Activated T-cell treated with anti-CD3 and anti-CD28 coated beads, Interleukin-2, amount 50 U/mL, for 4 hours (primary cell): ENCODE measurements around the gene EHBP1L1. TPM values are rescaled to one million over a fixed set of nuclear protein-coding genes. Genes with fewer than 3 reads are reported as not detected.

Experiments used
- ATAC-seq, 2 donors: fragments of 200-7000 bp; cut with Tn5 transposase; one replicate each; pipeline ENCODE4 v1.10.0; 2021
- DNase-seq: peaks from one replicate; pipeline ENCODE4 v3.0.0-alpha.2; 2020
- H3K27me3 Mint-ChIP-seq: one replicate; pipeline ENCODE4 v1.8.0; 2021; ENCODE audit warnings: low read depth, mixed read lengths
- H3K36me3 Mint-ChIP-seq: one replicate; pipeline ENCODE4 v1.8.0; 2022; ENCODE audit warnings: mixed read lengths; ENCODE audit not compliant: insufficient read depth
- H3K4me1 Mint-ChIP-seq: one replicate; pipeline ENCODE4 v1.8.0; 2021; ENCODE audit warnings: low read depth, mixed read lengths
- H3K4me3 Mint-ChIP-seq: one replicate; pipeline ENCODE4 v1.8.0; 2021; ENCODE audit warnings: mild to moderate bottlenecking, moderate library complexity, mixed read lengths
- H3K9me3 Mint-ChIP-seq: one replicate; pipeline ENCODE4 v1.8.0; 2021; ENCODE audit warnings: mixed read lengths
- total RNA-seq, 3 donors: library from RNA; stranded (reverse); gene quantifications; one replicate each; pipeline ENCODE4 v1.2.1, GENCODE V29; 2021

Gene EHBP1L1
- total RNA-seq, 3 donors from 2014 or later = 59.8 to 84.9 (median 80.1) TPM

DNA sequence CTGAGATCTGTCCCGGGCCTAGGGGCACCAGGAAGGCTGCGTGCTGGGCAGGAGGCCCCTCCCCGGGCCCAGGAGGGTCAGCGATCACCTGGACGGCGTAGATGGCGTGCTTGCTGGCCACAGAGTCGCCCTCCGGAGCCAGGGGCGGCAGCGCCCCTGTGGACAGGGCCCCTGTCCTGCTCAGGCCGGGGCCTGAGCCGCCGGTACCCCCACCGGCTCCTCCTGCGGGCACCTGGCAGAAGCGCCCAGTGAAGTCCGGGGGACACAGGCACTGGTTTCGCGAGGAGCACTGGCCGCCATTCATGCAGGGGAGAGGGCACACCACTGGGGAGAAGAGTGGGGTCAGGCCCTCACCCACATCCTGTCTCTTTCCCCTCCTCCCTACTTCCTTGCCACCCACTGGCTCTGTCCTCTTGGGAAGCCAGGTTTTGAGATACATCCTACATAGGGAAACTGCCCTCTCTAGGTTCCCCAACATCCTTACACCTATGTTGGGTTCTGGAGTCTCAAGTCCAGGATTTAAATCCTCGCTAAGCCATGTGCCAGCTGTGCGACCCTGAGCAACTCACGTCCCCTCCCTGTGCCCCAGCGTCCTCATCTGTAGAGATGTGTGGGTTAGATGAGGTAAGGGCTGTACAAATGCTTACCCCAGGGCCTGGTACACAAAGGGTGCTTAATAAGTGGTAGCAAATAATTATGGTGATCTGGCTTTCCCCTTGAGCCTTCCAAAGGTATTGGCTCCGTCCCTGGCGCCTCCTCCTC, 21.6 kb upstream of the EHBP1L1 start:
- DNase-seq = no peak
- Mint-ChIP-seq H3K4me1 (peaks cover 61% of the 10 kb centered on the region), H3K36me3 (peaks cover 3% of the 10 kb centered on the region), H3K4me3 (peak overlapping the region; percentile 57), H3K9me3 (no peaks in the 10 kb centered on the region), H3K27me3 (no peaks in the 10 kb centered on the region)
- ATAC-seq = no peak

DNA sequence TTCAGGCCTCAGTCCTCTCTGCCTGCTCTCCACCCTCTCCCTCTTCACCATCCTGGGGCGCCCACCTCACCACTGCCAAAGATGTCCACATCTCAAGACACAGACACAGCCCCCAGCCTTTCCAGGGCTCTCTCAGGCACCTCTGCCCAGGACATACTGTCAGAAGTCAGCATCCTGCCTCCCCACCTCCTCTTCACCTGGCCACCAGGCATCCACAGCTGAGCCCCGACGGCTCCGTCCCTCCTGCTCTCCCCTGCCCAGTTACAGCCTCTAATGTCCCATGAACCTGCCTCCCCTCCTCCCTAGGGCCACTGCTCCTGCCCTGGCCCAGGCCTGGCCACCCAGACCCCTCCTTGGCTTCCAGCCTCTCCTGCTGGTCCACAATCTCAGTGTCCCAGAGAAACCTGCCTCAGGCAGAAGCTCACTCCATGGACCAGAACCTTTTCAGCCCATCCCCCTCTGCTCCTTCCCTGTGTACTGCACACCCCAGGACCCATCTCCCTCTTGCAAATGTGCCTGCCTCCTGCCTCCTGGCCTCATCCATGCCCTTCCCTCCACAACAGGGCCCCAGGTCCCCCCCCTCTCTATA, 20.9 kb upstream of the EHBP1L1 start:
- Mint-ChIP-seq H3K4me3 (peak overlapping the region; percentile 57), H3K36me3 (peaks cover 3% of the 10 kb centered on the region), H3K27me3 (no peaks in the 10 kb centered on the region), H3K4me1 (peaks cover 65% of the 10 kb centered on the region), H3K9me3 (no peaks in the 10 kb centered on the region)
- no peak for ATAC-seq
- no peak for DNase-seq

DNA sequence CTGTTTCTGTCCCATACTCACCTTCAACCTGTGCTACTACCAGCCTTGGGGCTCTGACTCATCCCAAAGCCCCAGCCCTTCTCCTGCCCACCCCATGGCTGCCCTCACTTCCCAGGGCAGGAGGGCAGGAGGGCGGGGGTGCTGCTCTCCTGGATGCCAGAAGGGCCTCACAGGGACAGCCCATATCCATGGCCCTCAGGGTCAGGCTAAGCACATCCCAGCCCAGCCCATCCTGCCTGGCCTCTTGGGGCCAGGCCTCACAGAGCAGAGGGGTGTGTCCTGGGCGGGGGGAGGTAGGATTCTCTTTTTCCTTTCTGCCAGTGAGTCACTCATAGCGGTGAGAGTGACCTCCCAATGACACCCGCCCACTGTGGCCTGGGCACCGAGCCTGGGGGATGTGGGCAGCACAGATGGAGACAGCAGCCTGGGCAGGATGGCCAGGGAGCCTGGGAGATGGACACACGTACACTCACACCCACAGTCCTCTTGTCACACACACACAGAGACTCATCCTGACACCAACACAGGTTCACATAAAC, 20.1 kb upstream of the EHBP1L1 start:
- DNase-seq = no peak
- Mint-ChIP-seq H3K27me3 (no peaks in the 10 kb centered on the region), H3K9me3 (no peaks in the 10 kb centered on the region), H3K4me1 (peaks cover 73% of the 10 kb centered on the region), H3K36me3 (peaks cover 2% of the 10 kb centered on the region), H3K4me3 (peak overlapping the region; percentile 81)
- no peak for ATAC-seq

DNA sequence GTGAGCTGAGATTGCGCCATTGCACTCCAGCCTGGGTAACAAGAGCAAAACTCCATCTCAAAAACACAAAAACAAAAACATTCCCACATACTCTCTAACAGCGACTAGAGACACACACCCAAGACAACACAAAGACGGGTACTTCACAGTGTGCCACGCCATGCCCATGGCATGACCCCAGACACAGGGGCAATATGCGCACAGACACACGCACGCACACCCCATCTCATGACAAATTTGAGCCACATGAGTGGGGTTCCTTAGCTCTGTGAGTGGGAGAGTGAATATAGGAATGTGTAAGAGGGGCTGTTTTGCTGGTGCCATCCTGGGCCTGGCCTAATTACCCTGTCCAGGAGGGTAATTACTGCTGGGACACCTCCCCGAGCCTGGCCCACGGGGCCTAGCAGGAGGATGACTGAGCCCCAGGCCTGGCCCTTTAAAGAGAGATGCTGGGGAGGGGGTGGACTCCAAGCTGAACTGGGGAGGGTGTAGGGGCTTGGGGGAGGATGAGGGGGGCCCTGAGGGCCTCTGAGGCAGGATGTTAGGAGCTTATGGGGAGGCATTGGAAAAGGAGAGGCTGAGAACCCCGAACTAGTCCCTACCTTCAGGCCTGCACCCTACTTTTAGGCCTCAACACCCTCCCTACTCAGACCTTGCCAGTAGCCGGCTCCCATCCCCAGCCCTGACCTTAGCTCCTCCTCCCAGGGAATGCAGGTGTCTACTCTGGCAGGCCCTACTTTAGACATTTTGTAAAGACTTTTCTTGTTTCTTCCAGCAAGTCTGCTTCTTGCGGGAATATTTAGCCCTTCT, 19.2 kb upstream of the EHBP1L1 start:
- DNase-seq = no peak
- Mint-ChIP-seq H3K4me1 (peaks cover 66% of the 10 kb centered on the region), H3K27me3 (no peaks in the 10 kb centered on the region), H3K9me3 (no peaks in the 10 kb centered on the region), H3K4me3 (peak overlapping the region; percentile 81), H3K36me3 (no peaks in the 10 kb centered on the region)
- ATAC-seq = no peak

DNA sequence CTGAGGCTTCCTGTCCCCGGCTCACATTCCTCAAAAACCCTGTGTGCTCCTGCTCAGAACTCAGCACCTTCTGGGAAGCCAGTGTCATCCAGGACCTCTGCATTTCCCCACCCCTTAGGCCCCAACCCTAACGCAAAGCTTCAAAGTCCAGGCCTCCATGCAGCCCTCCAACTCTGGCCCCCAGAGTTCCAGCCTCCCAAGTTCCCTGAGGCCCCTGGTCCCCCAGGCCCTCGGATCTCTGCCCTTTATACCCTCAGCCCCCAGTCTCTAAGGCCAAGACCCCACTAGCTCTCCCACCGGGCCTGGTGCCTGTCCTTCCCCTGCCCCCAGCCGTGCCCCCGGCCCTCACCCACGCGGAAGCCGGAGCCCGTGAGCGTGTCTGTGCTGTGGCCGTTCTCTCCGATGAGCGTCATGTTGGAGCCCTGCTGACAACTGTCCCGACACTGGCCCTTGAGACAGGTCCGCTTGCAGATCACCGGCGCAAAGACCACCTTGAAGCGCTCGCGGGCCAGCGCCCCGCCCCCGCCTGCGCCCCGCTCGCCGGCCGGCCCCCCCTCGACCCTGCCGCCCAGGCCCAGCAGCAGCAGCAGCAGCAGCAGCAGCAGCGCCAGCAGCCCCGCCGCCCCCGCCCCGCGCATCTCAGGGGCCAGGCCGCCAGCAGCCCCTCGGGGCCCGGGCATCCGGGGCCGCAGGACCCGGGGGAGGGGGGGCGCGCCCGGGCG, 18.4 kb upstream of the EHBP1L1 start:
- Mint-ChIP-seq H3K4me3 (peak overlapping the region; percentile 81), H3K9me3 (no peaks in the 10 kb centered on the region), H3K4me1 (peaks cover 61% of the 10 kb centered on the region), H3K36me3 (no peaks in the 10 kb centered on the region), H3K27me3 (no peaks in the 10 kb centered on the region)
- ATAC-seq = peak; percentile 16 to 18
- DNase-seq = no peak

DNA sequence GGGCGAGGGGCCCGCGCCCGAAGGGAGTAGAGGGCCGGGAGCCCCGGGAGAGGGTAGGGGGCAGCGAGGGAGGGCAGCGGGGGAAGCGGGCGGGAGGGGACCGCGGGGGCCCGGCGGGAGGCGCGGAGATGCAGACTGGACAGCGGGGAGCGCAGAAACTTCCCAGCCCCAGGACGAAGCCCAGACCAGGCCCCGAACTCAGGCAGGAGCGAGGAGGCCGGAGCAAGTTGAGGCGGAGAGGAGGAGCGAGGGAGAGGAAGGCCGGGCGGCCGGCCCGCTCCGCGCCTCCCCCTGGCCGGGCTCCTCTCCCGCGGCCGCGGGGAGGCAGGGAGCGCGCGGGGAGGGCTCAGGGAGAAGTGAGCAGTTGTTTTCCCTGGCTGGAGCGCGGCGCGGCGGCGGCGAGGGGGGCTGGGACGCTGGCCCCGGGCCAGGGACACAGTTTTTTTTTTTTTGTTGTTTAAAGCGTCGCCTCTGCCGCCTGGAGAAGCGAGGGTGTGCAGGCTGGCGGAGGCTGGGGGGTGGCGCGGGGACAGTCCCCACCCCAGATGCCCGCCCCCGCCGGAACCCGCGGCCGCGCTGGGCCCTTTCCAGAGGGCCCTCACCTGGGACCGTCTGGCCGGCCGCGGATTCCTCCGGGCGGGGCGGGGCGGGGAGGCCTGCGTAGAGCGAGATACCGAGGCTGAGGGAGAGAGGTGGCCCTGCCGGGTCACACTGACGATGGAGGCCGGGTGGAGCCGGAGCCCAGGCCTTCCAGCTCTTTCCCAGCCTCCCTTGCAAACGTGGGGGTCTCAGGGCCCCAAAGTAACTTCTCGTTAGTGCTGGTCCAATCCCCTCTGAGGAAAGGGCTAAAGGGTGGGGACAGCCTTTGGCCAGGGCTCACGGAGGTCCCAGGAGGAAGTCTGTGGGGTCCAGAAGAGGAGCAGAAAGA, 17.6 kb upstream of the EHBP1L1 start, which contains the start of gene LTBP3:
Gene LTBP3 (minus strand): TSS at position 358 of the 928 bp plus-strand sequence. CDS start 400 bp downstream, outside the sequence.
- Mint-ChIP-seq H3K4me3 (peak within 1 kb of the TSS; percentile 81), H3K27me3 (no peaks in the 10 kb centered on the region), H3K36me3 (no peaks in the 10 kb centered on the region), H3K9me3 (no peaks in the 10 kb centered on the region), H3K4me1 (peaks cover 57% of the 10 kb centered on the region)
- peak; percentile 36 to 41 for ATAC-seq
- peak; percentile 33 for DNase-seq

DNA sequence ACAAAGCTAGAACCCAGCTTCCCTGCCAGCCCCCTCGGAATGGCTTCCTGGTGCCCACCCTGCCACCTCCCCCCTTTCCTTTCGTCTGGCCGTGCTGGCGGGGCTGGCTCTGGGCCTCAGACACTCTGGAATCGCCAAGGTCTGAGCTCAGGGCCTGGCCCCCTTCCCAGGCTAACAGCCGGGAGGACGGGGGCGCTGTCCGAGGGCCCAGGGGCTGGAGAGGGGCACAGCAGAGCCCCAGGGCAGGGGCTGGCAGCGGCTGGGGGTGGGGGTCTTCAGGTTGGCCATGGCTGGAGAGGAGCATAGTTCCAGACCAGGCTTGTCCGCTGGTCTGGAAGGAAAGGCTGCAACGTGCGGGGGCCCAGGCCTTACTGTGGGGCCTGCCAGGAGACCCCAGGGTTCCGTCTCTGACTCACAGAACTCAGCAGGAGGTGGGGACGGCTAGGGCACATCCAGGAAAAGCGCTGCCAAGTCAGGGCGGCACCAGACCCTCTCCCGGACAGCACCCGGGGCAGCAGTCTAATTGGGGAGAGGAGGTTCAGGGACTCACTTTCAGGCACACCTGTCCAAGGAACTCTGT, 16.8 kb upstream of the EHBP1L1 start:
- ATAC-seq (no peak), DNase-seq (no peak)
- Mint-ChIP-seq H3K4me1 (peaks cover 60% of the 10 kb centered on the region), H3K9me3 (no peaks in the 10 kb centered on the region), H3K36me3 (no peaks in the 10 kb centered on the region), H3K27me3 (no peaks in the 10 kb centered on the region), H3K4me3 (peak overlapping the region; percentile 65)

DNA sequence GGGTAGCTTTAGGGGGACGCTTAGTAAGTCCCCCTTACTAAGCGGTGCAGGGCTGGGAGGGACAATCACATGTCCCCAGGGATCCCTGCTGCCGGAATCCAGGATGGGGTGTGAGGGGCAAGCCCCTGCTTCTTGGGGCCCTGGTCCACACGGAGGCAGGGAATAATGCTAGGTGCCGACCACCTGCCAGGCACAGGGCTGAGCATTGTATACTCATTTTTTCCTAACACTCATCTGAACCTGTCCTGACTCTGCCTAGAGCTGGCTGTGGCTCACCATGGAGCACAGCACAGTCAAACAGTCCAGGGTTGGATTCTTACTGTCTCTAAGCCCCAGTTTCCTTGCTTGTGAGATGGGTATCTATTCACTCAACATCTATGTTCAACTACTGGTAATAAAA, 16.3 kb upstream of the EHBP1L1 start:
- Mint-ChIP-seq H3K9me3 (no peaks in the 10 kb centered on the region), H3K4me3 (peak overlapping the region; percentile 65), H3K27me3 (no peaks in the 10 kb centered on the region), H3K36me3 (no peaks in the 10 kb centered on the region), H3K4me1 (peaks cover 57% of the 10 kb centered on the region)
- no peak for DNase-seq
- ATAC-seq = peak; percentile 51 to 55

DNA sequence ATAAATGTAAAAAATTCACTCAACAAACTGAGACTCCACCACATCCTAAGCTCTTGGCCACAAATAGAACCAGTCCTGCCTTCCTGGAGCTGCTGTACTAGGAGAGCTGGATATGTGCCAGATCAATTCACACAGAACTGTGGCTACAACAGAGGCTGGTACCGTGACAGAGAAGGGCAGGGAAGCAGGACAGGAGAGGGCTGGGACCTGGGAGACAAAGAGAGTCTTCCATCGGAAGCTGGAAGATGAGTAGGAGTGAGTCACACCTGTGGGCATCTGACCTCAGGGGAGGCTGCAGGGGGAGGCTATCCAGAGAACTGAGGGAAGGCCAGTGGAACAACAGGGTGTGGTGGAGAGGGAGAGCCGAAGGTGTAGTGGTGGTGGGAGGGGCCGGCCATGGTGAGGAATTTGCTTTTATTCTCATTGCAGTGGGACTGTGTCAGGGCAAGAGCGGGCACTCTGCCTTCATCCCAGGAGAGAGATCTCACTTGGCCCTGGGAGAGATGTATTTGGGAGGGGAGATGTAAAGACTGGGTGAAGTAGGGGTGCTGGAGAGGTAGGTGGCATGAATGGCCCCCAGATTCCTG, 15.8 kb upstream of the EHBP1L1 start:
- Mint-ChIP-seq H3K4me1 (peaks cover 55% of the 10 kb centered on the region), H3K36me3 (no peaks in the 10 kb centered on the region), H3K4me3 (peak overlapping the region; percentile 19), H3K9me3 (no peaks in the 10 kb centered on the region), H3K27me3 (no peaks in the 10 kb centered on the region)
- DNase-seq (no peak), ATAC-seq (no peak)

DNA sequence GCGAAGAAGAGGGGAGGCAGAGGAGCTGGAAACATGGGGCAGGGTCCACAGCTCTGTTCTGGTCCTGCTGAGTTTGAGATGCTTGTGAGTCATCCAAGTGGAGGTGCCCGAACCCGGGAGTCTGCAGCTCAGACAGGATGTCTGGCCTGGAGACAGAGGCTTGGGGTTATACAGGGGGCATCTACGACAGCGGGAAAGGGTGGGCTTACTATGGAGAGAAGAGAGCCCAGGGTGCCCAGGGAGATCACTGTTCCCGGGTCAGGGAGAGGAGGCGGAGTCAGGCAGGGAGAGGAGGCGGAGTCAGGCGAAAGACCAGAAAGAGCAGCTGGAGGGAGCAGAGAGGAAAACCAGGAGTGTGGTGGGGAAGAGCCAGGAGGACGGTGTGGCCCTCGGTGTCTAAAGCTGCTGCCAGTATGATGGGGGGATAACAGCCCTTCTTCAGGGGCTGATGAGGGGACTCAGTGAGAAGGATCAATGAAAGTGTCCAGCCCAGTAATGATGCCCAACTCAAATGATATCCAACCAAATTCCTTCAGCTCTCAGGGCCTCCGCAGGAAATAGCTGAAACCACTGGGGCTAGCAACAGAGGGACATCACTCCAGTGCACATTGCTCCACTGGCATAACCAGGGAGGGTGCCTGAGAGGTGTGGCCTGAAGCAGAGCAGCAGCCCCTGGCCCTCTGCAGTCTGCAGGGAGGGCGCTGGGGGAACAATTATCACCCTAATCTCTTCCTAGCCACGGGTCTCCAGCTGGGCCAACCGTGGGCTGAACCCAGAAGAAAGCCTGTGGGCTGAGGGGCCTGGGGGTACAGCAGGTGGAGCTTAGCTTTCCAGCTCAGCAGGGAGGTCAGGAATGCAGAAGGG, 15.1 kb upstream of the EHBP1L1 start:
- no peaks in the 10 kb centered on the region for H3K36me3 Mint-ChIP-seq
- DNase-seq (no peak), ATAC-seq (no peak)
- H3K27me3 Mint-ChIP-seq = no peaks in the 10 kb centered on the region
- H3K9me3 Mint-ChIP-seq = no peaks in the 10 kb centered on the region
- no peak overlapping the region for H3K4me3 Mint-ChIP-seq
- peaks cover 55% of the 10 kb centered on the region for H3K4me1 Mint-ChIP-seq

DNA sequence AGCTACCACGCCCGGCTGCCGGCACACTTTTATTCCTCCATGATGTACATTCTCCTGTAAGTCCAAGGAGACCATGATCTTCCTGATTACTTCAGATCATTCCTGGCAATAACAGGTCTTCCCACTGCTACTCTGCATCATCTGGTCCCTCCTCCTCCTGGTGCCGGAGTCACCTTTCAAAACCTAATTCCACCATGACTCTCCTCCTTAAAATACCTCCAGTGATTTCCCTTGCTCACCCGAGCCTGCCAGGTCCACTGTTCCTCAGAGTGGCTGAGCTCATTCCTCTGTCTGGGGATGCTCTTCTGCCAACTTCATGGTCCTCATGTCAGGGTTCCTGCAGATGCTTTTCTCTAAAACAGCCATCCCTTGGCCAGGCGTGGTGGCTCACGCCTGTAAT, 13.8 kb upstream of the EHBP1L1 start:
- DNase-seq = no peak
- no peaks in the 10 kb centered on the region for H3K9me3 Mint-ChIP-seq
- H3K27me3 Mint-ChIP-seq = no peaks in the 10 kb centered on the region
- peaks cover 57% of the 10 kb centered on the region for H3K4me1 Mint-ChIP-seq
- ATAC-seq = no peak
- H3K36me3 Mint-ChIP-seq = no peaks in the 10 kb centered on the region
- no peak overlapping the region for H3K4me3 Mint-ChIP-seq

DNA sequence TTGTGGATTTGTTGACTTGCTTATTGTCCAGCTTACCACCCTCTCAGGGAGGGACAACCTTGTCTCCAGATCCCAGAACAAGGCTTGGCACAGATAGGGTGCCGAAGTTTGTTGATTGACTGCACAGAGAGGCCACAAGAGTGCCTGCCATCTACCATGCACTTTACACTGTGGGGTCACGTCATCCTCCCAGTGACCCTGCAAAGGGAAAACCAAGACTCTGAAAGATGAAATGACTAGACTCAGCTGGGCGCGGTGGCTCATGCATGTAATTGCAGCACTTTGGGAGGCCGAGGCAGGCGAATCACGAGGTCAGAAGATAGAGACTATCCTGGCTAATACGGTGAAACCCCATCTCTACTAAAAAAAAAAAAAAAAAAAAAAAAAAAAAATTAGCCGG, 13.1 kb upstream of the EHBP1L1 start:
- peaks cover 55% of the 10 kb centered on the region for H3K4me1 Mint-ChIP-seq

More for the DNA sequence above, 13.1 kb upstream of the EHBP1L1 start:
- Mint-ChIP-seq H3K9me3 (no peaks in the 10 kb centered on the region), H3K36me3 (no peaks in the 10 kb centered on the region), H3K4me3 (no peak overlapping the region), H3K27me3 (no peaks in the 10 kb centered on the region)
- ATAC-seq (no peak), DNase-seq (no peak)
